A673 (cell line): ENCODE measurements around the gene NOX3. TPM values are rescaled to one million over a fixed set of nuclear protein-coding genes. Genes with fewer than 3 reads are reported as not detected.

Experiments used
- BruUV-seq: library from RNA; stranded (reverse); fragments of 400-500 nt; replicated peaks from 2 replicates; lab custom pipeline; 2021; lab: Mats Ljungman, UMichigan
- CTCF ChIA-PET: fragments of 300-600 bp; sonication (Branson Sonifier 250); formaldehyde crosslinking; loops from one replicate; lab custom pipeline; 2022; ENCODE audit warnings: antibody characterized with exemption; lab: Charles Lee
- POLR2A ChIA-PET: fragments of 300-600 bp; sonication (Branson Sonifier 250); formaldehyde crosslinking; loops from one replicate; lab custom pipeline; 2022; ENCODE audit warnings: antibody characterized with exemption; ENCODE audit not compliant: low non-redundant PET; lab: Charles Lee
- DNase-seq: peaks from one replicate; pipeline ENCODE4 v3.0.0-alpha.2; 2015; ENCODE audit warnings: low spot score
- H3K27ac ChIP-seq: fragments of 200-600 bp; sonication (generic); 2 replicates; pipeline ENCODE4 v1.5.1; 2016; ENCODE audit warnings: mixed run types, low read depth, mild to moderate bottlenecking, mixed read lengths, antibody characterized with exemption, low read length; ENCODE audit not compliant: poor library complexity, severe bottlenecking
- H3K27me3 ChIP-seq: fragments of 200-600 bp; sonication (generic); replicated peaks from 2 replicates; pipeline ENCODE4 v1.6.1; 2017; ENCODE audit warnings: mixed run types, low read depth, mild to moderate bottlenecking, mixed read lengths, antibody characterized with exemption, low read length; ENCODE audit not compliant: insufficient read depth, poor library complexity
- H3K36me3 ChIP-seq: fragments of 200-600 bp; sonication (generic); 2 replicates; pipeline ENCODE4 v1.6.1; 2016; ENCODE audit warnings: mixed run types, mild to moderate bottlenecking, mixed read lengths, antibody characterized with exemption, low read length; ENCODE audit not compliant: insufficient read depth, poor library complexity, severe bottlenecking
- H3K4me1 ChIP-seq: fragments of 200-600 bp; sonication (generic); 2 replicates; pipeline ENCODE4 v1.6.1; 2017; ENCODE audit warnings: mixed run types, mild to moderate bottlenecking, mixed read lengths, antibody characterized with exemption, low read length; ENCODE audit not compliant: insufficient read depth, poor library complexity, severe bottlenecking
- H3K4me3 ChIP-seq: fragments of 200-600 bp; sonication (generic); 2 replicates; pipeline ENCODE4 v1.5.1; 2016; ENCODE audit warnings: low read depth, mixed run types, mild to moderate bottlenecking, mixed read lengths, low read length; ENCODE audit not compliant: poor library complexity, severe bottlenecking
- H3K9me3 ChIP-seq: fragments of 200-600 bp; sonication (generic); 2 replicates; pipeline ENCODE4 v1.6.1; 2016; ENCODE audit warnings: mixed run types, low read depth, mild to moderate bottlenecking, mixed read lengths, antibody characterized with exemption, low read length; ENCODE audit not compliant: poor library complexity, severe bottlenecking
- EZH2 ChIP-seq: fragments of 200-600 bp; sonication (generic); IDR thresholded peaks from 2 replicates; pipeline ENCODE4 v1.6.1; 2017; ENCODE audit warnings: borderline replicate concordance, low read depth, mild to moderate bottlenecking, mixed read lengths, antibody characterized with exemption, low read length; ENCODE audit not compliant: poor library complexity, severe bottlenecking
- intact Hi-C: fragments of 100-400 bp; cut with micrococcal nuclease; formaldehyde crosslinking; loops from one replicate; pipeline ENCODE4 v1.10.0; 2022; ENCODE audit not compliant: unreplicated experiment
- total RNA-seq: library from RNA; stranded (reverse); gene quantifications from 2 replicates; pipeline ENCODE4 v1.2.3, GENCODE V29; 2021
- TF ChIP-seq, protein P1 (sequence below): fragments of 300-800, 200-600 bp; sonication (generic); conservative IDR thresholded peaks from 2 replicates; pipeline ENCODE4 v1.5.1; 2017; ENCODE audit warnings: low read depth, mild to moderate bottlenecking, antibody characterized with exemption, low read length, moderate library complexity, mixed read lengths

The NOX3 gene
- total RNA-seq, 1 experiment from 2014 or later = not detected

GRCh38 chr6:155398221-155398620 lies 57.4 kb downstream of the NOX3 start:
- Histone ChIP-seq H3K36me3 (no peaks in the 10 kb centered on the region), H3K27me3 (no peaks in the 10 kb centered on the region), H3K4me1 (no peaks in the 10 kb centered on the region), H3K27ac (no peak overlapping the region), H3K4me3 (no peak overlapping the region), H3K9me3 (no peaks in the 10 kb centered on the region)
- ChIA-PET POLR2A (no interaction called here), CTCF (no interaction called here)
- TF ChIP-seq, protein P1, sequence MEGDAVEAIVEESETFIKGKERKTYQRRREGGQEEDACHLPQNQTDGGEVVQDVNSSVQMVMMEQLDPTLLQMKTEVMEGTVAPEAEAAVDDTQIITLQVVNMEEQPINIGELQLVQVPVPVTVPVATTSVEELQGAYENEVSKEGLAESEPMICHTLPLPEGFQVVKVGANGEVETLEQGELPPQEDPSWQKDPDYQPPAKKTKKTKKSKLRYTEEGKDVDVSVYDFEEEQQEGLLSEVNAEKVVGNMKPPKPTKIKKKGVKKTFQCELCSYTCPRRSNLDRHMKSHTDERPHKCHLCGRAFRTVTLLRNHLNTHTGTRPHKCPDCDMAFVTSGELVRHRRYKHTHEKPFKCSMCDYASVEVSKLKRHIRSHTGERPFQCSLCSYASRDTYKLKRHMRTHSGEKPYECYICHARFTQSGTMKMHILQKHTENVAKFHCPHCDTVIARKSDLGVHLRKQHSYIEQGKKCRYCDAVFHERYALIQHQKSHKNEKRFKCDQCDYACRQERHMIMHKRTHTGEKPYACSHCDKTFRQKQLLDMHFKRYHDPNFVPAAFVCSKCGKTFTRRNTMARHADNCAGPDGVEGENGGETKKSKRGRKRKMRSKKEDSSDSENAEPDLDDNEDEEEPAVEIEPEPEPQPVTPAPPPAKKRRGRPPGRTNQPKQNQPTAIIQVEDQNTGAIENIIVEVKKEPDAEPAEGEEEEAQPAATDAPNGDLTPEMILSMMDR = no peak
- no peak for TF ChIP-seq EZH2
- no peak for DNase-seq
- intact Hi-C loops = no loop called here
- no TSS peak for BruUV-seq

- Histone ChIP-seq H3K9me3 (no peaks in the 10 kb centered on the region), H3K4me3 (no peak overlapping the region), H3K27ac (no peak overlapping the region), H3K36me3 (no peaks in the 10 kb centered on the region), H3K4me1 (no peaks in the 10 kb centered on the region), H3K27me3 (no peaks in the 10 kb centered on the region)
- no TSS peak for BruUV-seq
- CTCF ChIA-PET = no interaction called here
- intact Hi-C loops = no loop called here
- DNase-seq = no peak
- TF ChIP-seq, protein P1 = no peak
- TF ChIP-seq EZH2 = no peak
- POLR2A ChIA-PET = no interaction called here
These were observed 58.4 kb downstream of the NOX3 start for GRCh38 chr6:155397172-155397705.

DNA sequence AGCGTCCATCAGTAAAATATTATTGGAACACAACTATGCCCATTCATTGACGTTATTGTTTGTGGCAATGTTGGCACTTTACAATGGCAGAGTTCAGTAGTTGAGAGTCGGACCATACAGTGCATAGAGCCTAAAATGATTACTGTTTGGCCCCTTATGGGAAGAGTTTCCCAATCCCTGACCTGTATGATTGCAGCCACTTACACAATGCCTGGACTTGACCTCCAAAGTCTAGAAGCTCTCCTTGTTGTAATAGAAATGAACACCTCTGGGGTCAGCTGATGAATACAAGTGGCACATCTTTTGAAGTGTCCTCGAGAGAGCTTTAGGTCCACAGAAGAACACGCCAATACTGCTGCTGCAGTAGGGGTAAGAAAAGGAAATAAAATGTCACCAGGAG lies 59.0 kb downstream of the NOX3 start:
- CTCF ChIA-PET = no interaction called here

More for the DNA sequence above, 59.0 kb downstream of the NOX3 start:
- no peaks in the 10 kb centered on the region for H3K27me3 ChIP-seq
- no peaks in the 10 kb centered on the region for H3K4me1 ChIP-seq
- no peak overlapping the region for H3K27ac ChIP-seq
- BruUV-seq = no TSS peak
- intact Hi-C loops = no loop called here
- TF ChIP-seq EZH2 = no peak
- TF ChIP-seq, protein P1 = no peak
- no peak overlapping the region for H3K4me3 ChIP-seq
- POLR2A ChIA-PET = no interaction called here
- no peak for DNase-seq
- H3K36me3 ChIP-seq = no peaks in the 10 kb centered on the region
- H3K9me3 ChIP-seq = no peaks in the 10 kb centered on the region
